Natural killer cell treated with Interleukin-12 subunit alpha and Interleukin-12 subunit beta and Interleukin-15 and Interleukin-18, amount 100 ng/mL, for 72 hours (primary cell): Measurements from ENCODE around the gene KLHL2. TPM values are rescaled to one million over a fixed set of nuclear protein-coding genes. Genes with fewer than 3 reads are reported as not detected.

Source experiments
- ATAC-seq, 2 donors: fragments of 150-1000 bp; cut with Tn5 transposase in 1 of 2; sonication (Bioruptor Pico), chemical (Tn5 transposase) in 1 of 2; 2 replicates each; pipeline ENCODE4 v1.10.0; 2021
- DNase-seq: peaks from one replicate; pipeline ENCODE4 v3.0.0; 2022; ENCODE audit warnings: low spot score
- H3K27ac Mint-ChIP-seq, 2 donors: 1 replicate in 1 of 2; 2 replicates in 1 of 2; pipeline ENCODE4 v1.8.0; 2022; ENCODE audit warnings: mixed read lengths in 2 of 2, mild to moderate bottlenecking in 1 of 2, moderate library complexity in 1 of 2
- H3K27me3 Mint-ChIP-seq, 2 donors: 1 replicate in 1 of 2; 2 replicates in 1 of 2; pipeline ENCODE4 v1.8.0; 2022; ENCODE audit warnings: mixed read lengths in 2 of 2
- H3K36me3 Mint-ChIP-seq: one replicate; pipeline ENCODE4 v1.8.0; 2022; ENCODE audit warnings: mixed read lengths
- H3K4me1 Mint-ChIP-seq, 2 donors: 1 replicate in 1 of 2; 2 replicates in 1 of 2; pipeline ENCODE4 v1.8.0; 2022; ENCODE audit warnings: low read depth in 2 of 2, mixed read lengths in 2 of 2, mild to moderate bottlenecking in 1 of 2
- H3K4me3 Mint-ChIP-seq: one replicate; pipeline ENCODE4 v1.8.0; 2022; ENCODE audit warnings: mixed read lengths
- H3K9me3 Mint-ChIP-seq: 2 replicates; pipeline ENCODE4 v1.8.0; 2022; ENCODE audit warnings: mixed read lengths
- total RNA-seq, 2 donors: library from RNA; stranded (reverse); gene quantifications; one replicate each; pipeline ENCODE4 v1.2.3, GENCODE V29; 2022

Gene KLHL2
- total RNA-seq, 2 donors from 2014 or later = 53.7 to 80.1 TPM

GRCh38 chr4:165297626-165298025 is 90.3 kb downstream of the KLHL2 start:
- H3K4me3 Mint-ChIP-seq = no peak overlapping the region
- no peaks in the 10 kb centered on the region for H3K27me3 Mint-ChIP-seq
- H3K27ac Mint-ChIP-seq = no peak overlapping the region
- peaks cover 22% of the 10 kb centered on the region for H3K36me3 Mint-ChIP-seq
- no peak for ATAC-seq
- no peaks in the 10 kb centered on the region for H3K9me3 Mint-ChIP-seq
- peaks cover 20 to 27% of the 10 kb centered on the region in 2 donors for H3K4me1 Mint-ChIP-seq
- no peak for DNase-seq

- Mint-ChIP-seq H3K36me3 (peaks cover 22% of the 10 kb centered on the region), H3K27me3 (no peaks in the 10 kb centered on the region), H3K4me3 (no peak overlapping the region), H3K9me3 (no peaks in the 10 kb centered on the region), H3K27ac (no peak overlapping the region), H3K4me1 (peaks cover 23 to 30% of the 10 kb centered on the region in 2 donors)
- no peak for ATAC-seq
- DNase-seq = no peak
These were observed 92.2 kb downstream of the KLHL2 start for GRCh38 chr4:165299399-165300060.

- Mint-ChIP-seq H3K4me1 (peaks cover 13 to 19% of the 10 kb centered on the region in 2 donors), H3K27ac (peak overlapping the region in 1 of 2 donors; percentile 20), H3K4me3 (peak overlapping the region; percentile 47), H3K36me3 (peaks cover 10% of the 10 kb centered on the region), H3K27me3 (no peaks in the 10 kb centered on the region), H3K9me3 (no peaks in the 10 kb centered on the region)
- ATAC-seq (peak in 1 of 2 donors; percentile 66), DNase-seq (no peak)
These were observed 94.5 kb downstream of the KLHL2 start for GRCh38 chr4:165301833-165302232.

- no peak overlapping the region for H3K4me3 Mint-ChIP-seq
- peak overlapping the region in 1 of 2 donors; percentile 65 for H3K27ac Mint-ChIP-seq
- ATAC-seq (no peak), DNase-seq (no peak)
- H3K27me3 Mint-ChIP-seq = no peaks in the 10 kb centered on the region
- H3K36me3 Mint-ChIP-seq = peaks cover 10% of the 10 kb centered on the region
- no peaks in the 10 kb centered on the region for H3K9me3 Mint-ChIP-seq
- H3K4me1 Mint-ChIP-seq = peaks cover 13 to 19% of the 10 kb centered on the region in 2 donors
These were observed 95.3 kb downstream of the KLHL2 start for GRCh38 chr4:165302658-165303057.

GRCh38 chr4:165308166-165308565 is 100.8 kb downstream of the KLHL2 start:
- H3K27me3 Mint-ChIP-seq = no peaks in the 10 kb centered on the region
- peaks cover 23% of the 10 kb centered on the region for H3K36me3 Mint-ChIP-seq
- no peak overlapping the region for H3K4me3 Mint-ChIP-seq
- DNase-seq (no peak), ATAC-seq (no peak)
- peaks cover under 1 to 12% of the 10 kb centered on the region in 2 donors for H3K4me1 Mint-ChIP-seq
- peak overlapping the region in 1 of 2 donors; percentile 28 for H3K27ac Mint-ChIP-seq
- no peaks in the 10 kb centered on the region for H3K9me3 Mint-ChIP-seq

- H3K27me3 Mint-ChIP-seq = no peaks in the 10 kb centered on the region
- DNase-seq (no peak), ATAC-seq (no peak)
- H3K9me3 Mint-ChIP-seq = no peaks in the 10 kb centered on the region
- H3K4me1 Mint-ChIP-seq = peaks cover 0 to 12% of the 10 kb centered on the region in 2 donors
- H3K27ac Mint-ChIP-seq = peak overlapping the region in 1 of 2 donors; percentile 28
- H3K36me3 Mint-ChIP-seq = peaks cover 23% of the 10 kb centered on the region
- H3K4me3 Mint-ChIP-seq = no peak overlapping the region
These were observed 101.2 kb downstream of the KLHL2 start for GRCh38 chr4:165308606-165309005.

- no peaks in the 10 kb centered on the region for H3K9me3 Mint-ChIP-seq
- H3K4me1 Mint-ChIP-seq = peaks cover 0 to 12% of the 10 kb centered on the region in 2 donors
- H3K36me3 Mint-ChIP-seq = peaks cover 30% of the 10 kb centered on the region
- DNase-seq (no peak), ATAC-seq (no peak)
- H3K27ac Mint-ChIP-seq = no peak overlapping the region
- no peak overlapping the region for H3K4me3 Mint-ChIP-seq
- H3K27me3 Mint-ChIP-seq = no peaks in the 10 kb centered on the region
These were observed 102.1 kb downstream of the KLHL2 start for GRCh38 chr4:165309456-165309855.

GRCh38 chr4:165312506-165312905 is 105.1 kb downstream of the KLHL2 start:
- H3K4me3 Mint-ChIP-seq = no peak overlapping the region
- no peaks in the 10 kb centered on the region for H3K27me3 Mint-ChIP-seq
- H3K4me1 Mint-ChIP-seq = peaks cover 0 to 9% of the 10 kb centered on the region in 2 donors
- ATAC-seq (no peak), DNase-seq (no peak)
- H3K36me3 Mint-ChIP-seq = peaks cover 31% of the 10 kb centered on the region
- no peaks in the 10 kb centered on the region for H3K9me3 Mint-ChIP-seq
- no peak overlapping the region for H3K27ac Mint-ChIP-seq

GRCh38 chr4:165319030-165319429 is 111.7 kb downstream of the KLHL2 start:
- Mint-ChIP-seq H3K9me3 (no peaks in the 10 kb centered on the region), H3K27ac (no peak overlapping the region), H3K36me3 (peaks cover 20% of the 10 kb centered on the region), H3K27me3 (no peaks in the 10 kb centered on the region), H3K4me3 (no peak overlapping the region), H3K4me1 (peaks cover 0 to 5% of the 10 kb centered on the region in 2 donors)
- ATAC-seq (no peak), DNase-seq (no peak)

GRCh38 chr4:165319509-165319908 is 112.1 kb downstream of the KLHL2 start:
- DNase-seq = no peak
- H3K27me3 Mint-ChIP-seq = no peaks in the 10 kb centered on the region
- ATAC-seq = no peak
- H3K4me1 Mint-ChIP-seq = peaks cover 0 to 5% of the 10 kb centered on the region in 2 donors
- H3K9me3 Mint-ChIP-seq = no peaks in the 10 kb centered on the region
- peaks cover 15% of the 10 kb centered on the region for H3K36me3 Mint-ChIP-seq
- no peak overlapping the region for H3K4me3 Mint-ChIP-seq
- no peak overlapping the region for H3K27ac Mint-ChIP-seq

GRCh38 chr4:165324236-165324917 is 117.0 kb downstream of the KLHL2 start:
- no peak for DNase-seq
- peaks cover 10% of the 10 kb centered on the region for H3K36me3 Mint-ChIP-seq
- ATAC-seq = no peak
- peaks cover 16 to 19% of the 10 kb centered on the region in 2 donors for H3K4me1 Mint-ChIP-seq
- H3K27me3 Mint-ChIP-seq = no peaks in the 10 kb centered on the region
- no peak overlapping the region for H3K4me3 Mint-ChIP-seq
- no peak overlapping the region for H3K27ac Mint-ChIP-seq
- H3K9me3 Mint-ChIP-seq = no peaks in the 10 kb centered on the region

GRCh38 chr4:165324918-165325304 is 117.5 kb downstream of the KLHL2 start:
- H3K9me3 Mint-ChIP-seq = no peaks in the 10 kb centered on the region
- H3K4me3 Mint-ChIP-seq = no peak overlapping the region
- H3K27ac Mint-ChIP-seq = no peak overlapping the region
- no peaks in the 10 kb centered on the region for H3K27me3 Mint-ChIP-seq
- ATAC-seq = no peak
- H3K36me3 Mint-ChIP-seq = peaks cover 6% of the 10 kb centered on the region
- peaks cover 16 to 22% of the 10 kb centered on the region in 2 donors for H3K4me1 Mint-ChIP-seq
- no peak for DNase-seq

GRCh38 chr4:165325732-165326512 is 118.6 kb downstream of the KLHL2 start:
- no peak overlapping the region for H3K4me3 Mint-ChIP-seq
- DNase-seq = no peak

GRCh38 chr4:165326831-165327210 is 119.5 kb downstream of the KLHL2 start:
- Mint-ChIP-seq H3K27ac (peak overlapping the region in 1 of 2 donors; percentile 66), H3K4me1 (peaks cover 33 to 34% of the 10 kb centered on the region in 2 donors), H3K27me3 (no peaks in the 10 kb centered on the region), H3K4me3 (no peak overlapping the region), H3K36me3 (peaks cover 14% of the 10 kb centered on the region), H3K9me3 (no peaks in the 10 kb centered on the region)
- DNase-seq = no peak
- no peak for ATAC-seq

More at GRCh38 chr4:165325732-165326512, 118.6 kb downstream of the KLHL2 start:
- H3K36me3 Mint-ChIP-seq = peaks cover 5% of the 10 kb centered on the region
- H3K27ac Mint-ChIP-seq = peak overlapping the region in 1 of 2 donors; percentile 66
- no peaks in the 10 kb centered on the region for H3K9me3 Mint-ChIP-seq
- H3K27me3 Mint-ChIP-seq = no peaks in the 10 kb centered on the region
- H3K4me1 Mint-ChIP-seq = peaks cover 24 to 27% of the 10 kb centered on the region in 2 donors
- no peak for ATAC-seq
